Hypothalamus (tissue), 51 donors: ENCODE results near the gene FAM163B.

Experiments
- DNase-seq, 51 donors: peaks; one replicate each; lab custom pipeline; 2025; lab: John Stamatoyannopoulos, UW

Gene FAM163B

GRCh38 chr9:133621725-133622267 lies 12.6 kb upstream of the FAM163B start:
- no peak for DNase-seq

- DNase-seq: peak in 3 of 51 donors; percentile 8 to 19 (median 10)
These were observed 10.6 kb upstream of the FAM163B start for GRCh38 chr9:133619791-133620190.

- no peak for DNase-seq
These were observed 9.5 kb upstream of the FAM163B start for GRCh38 chr9:133618726-133619125.

GRCh38 chr9:133616643-133617405 lies 7.6 kb upstream of the FAM163B start:
- DNase-seq: no peak

- no peak for DNase-seq
These were observed 6.5 kb upstream of the FAM163B start for GRCh38 chr9:133615606-133616188.

- DNase-seq: no peak
These were observed 6.0 kb upstream of the FAM163B start for GRCh38 chr9:133615186-133615585.

- DNase-seq: no peak
These were observed 5.5 kb upstream of the FAM163B start for GRCh38 chr9:133614678-133615077.

GRCh38 chr9:133614056-133614455 lies 4.9 kb upstream of the FAM163B start:
- no peak for DNase-seq

GRCh38 chr9:133613432-133613831 lies 4.2 kb upstream of the FAM163B start:
- DNase-seq: no peak

GRCh38 chr9:133612816-133613215 lies 3.6 kb upstream of the FAM163B start:
- no peak for DNase-seq

GRCh38 chr9:133612051-133612450 lies 2.9 kb upstream of the FAM163B start:
- no peak for DNase-seq

GRCh38 chr9:133610845-133611244 lies 1.7 kb upstream of the FAM163B start:
- DNase-seq: no peak

GRCh38 chr9:133608889-133609288 lies 300 bp downstream of the FAM163B start:
- DNase-seq: peak in 1 of 51 donors; percentile 59

GRCh38 chr9:133608382-133608781 lies 807 bp downstream of the FAM163B start:
- DNase-seq: no peak

- no peak for DNase-seq
These were observed 1.2 kb downstream of the FAM163B start for GRCh38 chr9:133607976-133608375.

- no peak for DNase-seq
These were observed 1.8 kb downstream of the FAM163B start for GRCh38 chr9:133607381-133607780.

- DNase-seq: no peak
These were observed 2.5 kb downstream of the FAM163B start for GRCh38 chr9:133606708-133607025.

GRCh38 chr9:133605856-133606707 lies 3.1 kb downstream of the FAM163B start:
- DNase-seq: peak in 1 of 51 donors; percentile 7

- DNase-seq: no peak
These were observed 3.7 kb downstream of the FAM163B start for GRCh38 chr9:133605446-133605845.

GRCh38 chr9:133604856-133605255 lies 4.3 kb downstream of the FAM163B start:
- DNase-seq: no peak

GRCh38 chr9:133604214-133604613 lies 5.0 kb downstream of the FAM163B start:
- no peak for DNase-seq
